Panc1 (cell line): ENCODE results near the gene TTLL7.

ENCODE experiments used
- CTCF ChIP-seq: fragments of 450-650 bp; IDR thresholded peaks from 2 replicates; pipeline ENCODE4 v1.5.1; 2017; ENCODE audit warnings: mild to moderate bottlenecking
- POLR2AphosphoS5 ChIP-seq: IDR thresholded peaks from 2 replicates; pipeline ENCODE4 v1.6.1; 2012; ENCODE audit warnings: mild to moderate bottlenecking, low read depth, low read length, moderate library complexity
- REST ChIP-seq, 2 experiments: IDR thresholded peaks; 2 replicates each; pipeline ENCODE4 v1.6.1; 2011 to 2012; ENCODE audit warnings: low read depth in 2 of 2, control low read depth in 1 of 2, low read length in 1 of 2, mild to moderate bottlenecking in 1 of 2, moderate library complexity in 1 of 2; ENCODE audit not compliant: insufficient read depth in 1 of 2
- SIN3A ChIP-seq: IDR thresholded peaks from 2 replicates; pipeline ENCODE4 v1.6.1; 2012; ENCODE audit warnings: low read depth, mild to moderate bottlenecking, low read length, moderate library complexity, borderline replicate concordance; ENCODE audit not compliant: insufficient read depth

GRCh38 chr1:84042461-84042860 is 43.5 kb upstream of the TTLL7 start:
- no peak for TF ChIP-seq POLR2AphosphoS5
- no peak for TF ChIP-seq CTCF
- no peak for TF ChIP-seq REST (IDR thresholded peaks at IDR 0.05; ENCODE audit: insufficient read depth in 1 of 2, low read depth in 2 of 2, low read length in 1 of 2)
- TF ChIP-seq SIN3A, result no peak
